DOHH2 (cell line): Measurements from ENCODE around the gene GPC6.

Source experiments
- H3F3A ChIP-seq: fragments of 200-600 bp; sonication (generic), shearing (Covaris generic); 2 replicates; pipeline ENCODE4 v1.6.0; 2016; ENCODE audit warnings: antibody characterized with exemption, mild to moderate bottlenecking; ENCODE audit not compliant: control insufficient read depth, insufficient read depth
- H3K27ac ChIP-seq: fragments of 200-600 bp; sonication (generic); 2 replicates; pipeline ENCODE4 v1.5.1; 2014; ENCODE audit warnings: low read depth, mild to moderate bottlenecking, low read length, moderate library complexity
- H3K27me3 ChIP-seq: fragments of 200-600 bp; sonication (generic); 2 replicates; pipeline ENCODE4 v1.6.1; 2014; ENCODE audit warnings: mild to moderate bottlenecking, low read length, mixed read lengths; ENCODE audit not compliant: control insufficient read depth
- H3K36me3 ChIP-seq: fragments of 200-600 bp; sonication (generic); 2 replicates; pipeline ENCODE4 v1.6.1; 2014; ENCODE audit warnings: mild to moderate bottlenecking, low read length, moderate library complexity, mixed read lengths; ENCODE audit not compliant: control insufficient read depth
- H3K4me1 ChIP-seq: fragments of 200-600 bp; sonication (generic); 2 replicates; pipeline ENCODE4 v1.6.1; 2014; ENCODE audit warnings: mild to moderate bottlenecking, low read length, mixed read lengths; ENCODE audit not compliant: control insufficient read depth
- H3K4me2 ChIP-seq: fragments of 200-600 bp; sonication (generic); 2 replicates; pipeline ENCODE4 v1.6.0; 2014; ENCODE audit warnings: mild to moderate bottlenecking, low read length, moderate library complexity
- H3K4me3 ChIP-seq: fragments of 200-600 bp; sonication (generic); 2 replicates; pipeline ENCODE4 v1.5.1; 2014; ENCODE audit warnings: mild to moderate bottlenecking, low read length, mixed read lengths
- H3K79me2 ChIP-seq: fragments of 200-600 bp; sonication (generic); 2 replicates; pipeline ENCODE4 v1.6.1; 2014; ENCODE audit warnings: mild to moderate bottlenecking, low read length, mixed read lengths; ENCODE audit not compliant: control insufficient read depth
- H3K9me2 ChIP-seq: fragments of 200-600 bp; sonication (generic); replicated peaks from 2 replicates; pipeline ENCODE4 v1.6.1; 2014; ENCODE audit warnings: mild to moderate bottlenecking, low read length, mixed read lengths; ENCODE audit not compliant: control insufficient read depth
- H3K9me3 ChIP-seq: fragments of 200-600 bp; sonication (generic); 2 replicates; pipeline ENCODE4 v1.6.1; 2014; ENCODE audit warnings: antibody characterized with exemption, low read length, mixed read lengths; ENCODE audit not compliant: control insufficient read depth, insufficient read depth
- H4K20me1 ChIP-seq: fragments of 200-600 bp; sonication (generic); 2 replicates; pipeline ENCODE4 v1.6.0; 2014; ENCODE audit warnings: low read depth, mild to moderate bottlenecking, antibody characterized with exemption, low read length, moderate library complexity; ENCODE audit not compliant: control insufficient read depth, insufficient read depth
- EZH2phosphoT487 ChIP-seq: fragments of 200-600 bp; sonication (generic); IDR thresholded peaks from 2 replicates; pipeline ENCODE4 v1.6.1; 2017; ENCODE audit warnings: borderline replicate concordance, mild to moderate bottlenecking, antibody characterized with exemption, low read length, moderate library complexity, mixed read lengths
- TF ChIP-seq, protein P1 (sequence below): fragments of 200-600 bp; sonication (generic); IDR thresholded peaks from one replicate; pipeline ENCODE4 v1.5.1; 2014; ENCODE audit warnings: antibody characterized with exemption, mild to moderate bottlenecking, low read depth, low read length; ENCODE audit not compliant: poor library complexity, severe bottlenecking

The GPC6 gene

DNA sequence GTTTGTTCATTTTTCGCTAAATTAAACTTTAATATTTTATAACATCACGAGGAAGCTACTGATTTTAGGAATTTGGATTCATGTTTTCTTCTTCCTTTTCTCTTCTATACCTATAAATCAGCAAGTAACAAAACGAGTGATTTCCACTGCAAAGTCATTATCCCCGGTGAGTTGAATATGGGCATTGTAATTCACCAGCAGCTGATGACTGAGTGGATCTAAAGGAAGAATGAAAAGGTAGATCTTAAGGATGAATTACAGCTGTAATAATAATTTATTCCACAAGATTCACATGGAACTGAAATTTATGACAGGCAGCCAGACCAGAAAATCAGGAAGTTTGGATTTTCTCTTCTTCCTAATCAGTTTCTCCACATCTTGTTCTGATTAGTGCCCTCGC is 111.4 kb downstream of the GPC6 start:
- Histone ChIP-seq H4K20me1 (no peaks in the 10 kb centered on the region), H3K4me1 (no peaks in the 10 kb centered on the region), H3K9me2 (no peaks in the 10 kb centered on the region), H3K27me3 (no peaks in the 10 kb centered on the region), H3K4me3 (no peak overlapping the region), H3K36me3 (no peaks in the 10 kb centered on the region), H3K4me2 (no peak overlapping the region), H3K27ac (no peak overlapping the region), H3K79me2 (no peaks in the 10 kb centered on the region), H3K9me3 (no peaks in the 10 kb centered on the region), H3F3A (no peaks in the 10 kb centered on the region)
- TF ChIP-seq EZH2phosphoT487: no peak
- TF ChIP-seq, protein P1, sequence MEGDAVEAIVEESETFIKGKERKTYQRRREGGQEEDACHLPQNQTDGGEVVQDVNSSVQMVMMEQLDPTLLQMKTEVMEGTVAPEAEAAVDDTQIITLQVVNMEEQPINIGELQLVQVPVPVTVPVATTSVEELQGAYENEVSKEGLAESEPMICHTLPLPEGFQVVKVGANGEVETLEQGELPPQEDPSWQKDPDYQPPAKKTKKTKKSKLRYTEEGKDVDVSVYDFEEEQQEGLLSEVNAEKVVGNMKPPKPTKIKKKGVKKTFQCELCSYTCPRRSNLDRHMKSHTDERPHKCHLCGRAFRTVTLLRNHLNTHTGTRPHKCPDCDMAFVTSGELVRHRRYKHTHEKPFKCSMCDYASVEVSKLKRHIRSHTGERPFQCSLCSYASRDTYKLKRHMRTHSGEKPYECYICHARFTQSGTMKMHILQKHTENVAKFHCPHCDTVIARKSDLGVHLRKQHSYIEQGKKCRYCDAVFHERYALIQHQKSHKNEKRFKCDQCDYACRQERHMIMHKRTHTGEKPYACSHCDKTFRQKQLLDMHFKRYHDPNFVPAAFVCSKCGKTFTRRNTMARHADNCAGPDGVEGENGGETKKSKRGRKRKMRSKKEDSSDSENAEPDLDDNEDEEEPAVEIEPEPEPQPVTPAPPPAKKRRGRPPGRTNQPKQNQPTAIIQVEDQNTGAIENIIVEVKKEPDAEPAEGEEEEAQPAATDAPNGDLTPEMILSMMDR: no peak

DNA sequence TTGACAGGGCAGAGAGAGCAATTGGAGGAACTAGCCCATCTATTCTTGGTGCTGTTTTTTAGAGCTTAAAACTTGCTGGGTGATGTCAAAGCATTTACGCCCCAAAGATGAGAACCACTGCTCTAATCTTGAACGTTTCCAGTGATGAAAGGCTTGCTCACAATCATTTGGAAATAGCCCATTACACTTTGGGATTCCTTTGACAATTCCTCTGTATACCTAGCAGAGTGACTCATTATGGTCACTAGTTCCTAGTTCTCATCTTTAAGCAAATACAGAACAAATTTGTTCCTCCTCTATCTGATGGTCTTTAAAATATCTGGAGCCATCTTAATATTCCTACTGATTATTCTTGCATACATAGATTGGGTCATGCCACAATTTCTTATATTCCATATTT is 112.3 kb downstream of the GPC6 start:
- TF ChIP-seq, protein P1: no peak
- no peak for TF ChIP-seq EZH2phosphoT487
- no peak overlapping the region for H3K27ac ChIP-seq

DNA sequence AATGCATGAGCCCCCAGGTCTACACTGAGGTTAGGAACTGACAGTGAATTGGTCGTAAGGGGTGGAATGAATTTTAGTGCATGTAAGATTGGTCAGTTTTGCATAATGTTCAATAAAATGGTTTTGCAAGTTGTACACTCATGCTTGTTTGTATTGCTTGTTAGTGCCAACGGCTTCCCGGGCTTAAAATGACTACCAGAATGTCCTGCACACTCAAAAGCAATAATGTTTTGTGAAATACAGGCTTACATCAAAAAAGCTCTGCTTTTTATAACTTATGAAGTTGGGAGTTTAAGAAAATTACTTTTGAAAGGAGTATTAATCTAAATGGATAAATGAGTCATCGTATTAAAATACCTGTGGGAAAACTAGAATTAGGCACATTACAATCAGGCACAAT is 112.9 kb downstream of the GPC6 start:
- Histone ChIP-seq H3K4me3 (no peak overlapping the region), H3K4me2 (no peak overlapping the region), H3F3A (no peaks in the 10 kb centered on the region), H3K27me3 (no peaks in the 10 kb centered on the region), H3K79me2 (no peaks in the 10 kb centered on the region), H3K27ac (no peak overlapping the region), H3K36me3 (no peaks in the 10 kb centered on the region), H4K20me1 (no peaks in the 10 kb centered on the region), H3K9me3 (no peaks in the 10 kb centered on the region), H3K4me1 (no peaks in the 10 kb centered on the region), H3K9me2 (no peaks in the 10 kb centered on the region)
- TF ChIP-seq EZH2phosphoT487: no peak

More for the DNA sequence above, 112.3 kb downstream of the GPC6 start:
- no peak overlapping the region for H3K4me3 ChIP-seq
- no peaks in the 10 kb centered on the region for H3K4me1 ChIP-seq
- H3K9me3 ChIP-seq: no peaks in the 10 kb centered on the region
- no peaks in the 10 kb centered on the region for H3K79me2 ChIP-seq
- H3K9me2 ChIP-seq: no peaks in the 10 kb centered on the region
- H3K36me3 ChIP-seq: no peaks in the 10 kb centered on the region
- H3K27me3 ChIP-seq: no peaks in the 10 kb centered on the region
- H4K20me1 ChIP-seq: no peaks in the 10 kb centered on the region
- H3F3A ChIP-seq: no peaks in the 10 kb centered on the region
- H3K4me2 ChIP-seq: no peak overlapping the region

DNA sequence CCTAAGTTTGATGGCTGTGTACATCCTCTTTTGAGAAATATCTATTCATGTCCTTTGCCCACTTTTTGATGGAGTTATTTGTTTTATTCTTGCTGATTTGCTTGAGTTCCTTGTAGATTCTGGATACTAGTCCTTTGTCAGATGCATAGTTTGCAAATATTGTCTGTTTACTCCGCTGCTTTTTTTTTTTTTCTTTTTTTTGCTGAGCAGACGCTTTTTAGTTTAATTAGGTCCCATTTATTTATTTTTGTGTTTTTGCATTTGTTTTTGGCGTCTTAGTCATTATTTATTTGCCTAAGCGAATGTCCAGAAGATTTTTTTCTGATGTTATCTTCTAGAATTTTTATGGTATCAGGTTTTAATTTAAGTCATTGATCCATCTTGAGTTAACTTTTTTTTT is 114.9 kb downstream of the GPC6 start:
- no peak overlapping the region for H3K4me3 ChIP-seq
- H3K36me3 ChIP-seq: no peaks in the 10 kb centered on the region
- no peak for TF ChIP-seq EZH2phosphoT487
- no peaks in the 10 kb centered on the region for H3K79me2 ChIP-seq
- no peak overlapping the region for H3K4me2 ChIP-seq
- no peaks in the 10 kb centered on the region for H3K4me1 ChIP-seq
- no peak overlapping the region for H3K27ac ChIP-seq
- H3K9me2 ChIP-seq: no peaks in the 10 kb centered on the region
- H3K27me3 ChIP-seq: no peaks in the 10 kb centered on the region
- no peaks in the 10 kb centered on the region for H3K9me3 ChIP-seq
- H3F3A ChIP-seq: no peaks in the 10 kb centered on the region
- H4K20me1 ChIP-seq: no peaks in the 10 kb centered on the region
